Lower leg skin (tissue), 3 donors: ENCODE data around the gene ZYX.

Experiments
- CTCF ChIP-seq, 3 donors: fragments of 450-650 bp; IDR thresholded peaks; one replicate each; pipeline ENCODE4 v1.5.1; 2016; ENCODE audit warnings: antibody characterized with exemption in 3 of 3, mild to moderate bottlenecking in 3 of 3, moderate library complexity in 2 of 3
- POLR2A ChIP-seq, 2 donors: fragments of 450-650 bp; IDR thresholded peaks; one replicate each; pipeline ENCODE4 v1.6.1; 2016 to 2017; ENCODE audit warnings: antibody characterized with exemption in 2 of 2, mild to moderate bottlenecking in 1 of 2, moderate library complexity in 1 of 2

GRCh38 chr7:143387156-143387975 is 6.2 kb downstream of the ZYX start:
- TF ChIP-seq CTCF (IDR thresholded peaks at IDR 0.05) (no peak), POLR2A (IDR thresholded peaks at IDR 0.05) (no peak)
